ENCODE results near the gene ZNF791. TPM values are rescaled to one million over a fixed set of nuclear protein-coding genes. Genes with fewer than 3 reads are reported as not detected.
"Not testable (repeated sequence)": the region's sequence is repeated elsewhere in the genome, so short reads cannot be mapped to it uniquely, and the experiment has no call there.

The ZNF791 gene
- total and polyA plus RNA-seq, 4 donors: 17.4 to 20.8 (median 18.4) TPM

- WGBS (ENCODE audit: insufficient coverage): 61% methylated on average over 17 of the region's 26 CpGs
- no peak for DNase-seq (ENCODE audit: low read depth in 4 of 6, low spot score in 6 of 6)
- Histone ChIP-seq H3K4me1 (ENCODE audit: control insufficient read depth, insufficient read depth, low read length) (peaks cover 44% of the 10 kb centered on the region), H3K27me3 (ENCODE audit: control insufficient read depth, insufficient read depth, low read length) (no peaks in the 10 kb centered on the region), H3K9me3 (ENCODE audit: control insufficient read depth, insufficient read depth, low read length) (no peaks in the 10 kb centered on the region), H3K36me3 (ENCODE audit: control insufficient read depth, insufficient read depth, low read length) (peaks cover 54% of the 10 kb centered on the region), H3K4me3 (ENCODE audit: low read depth, low read length) (peak overlapping the region; percentile 99), H3K27ac (ENCODE audit: low read depth, low read length) (no peak overlapping the region)
Measured at GRCh38 chr19:12670159-12670928, 59.6 kb downstream of the ZNF791 start.

GRCh38 chr19:12672744-12673143 is 62.0 kb downstream of the ZNF791 start:
- no peaks in the 10 kb centered on the region for H3K27me3 ChIP-seq (ENCODE audit: control insufficient read depth, insufficient read depth, low read length)
- no peak overlapping the region for H3K27ac ChIP-seq (ENCODE audit: low read depth, low read length)
- no peak for DNase-seq (ENCODE audit: low read depth in 4 of 6, low spot score in 6 of 6)
- H3K4me1 ChIP-seq (ENCODE audit: control insufficient read depth, insufficient read depth, low read length): peaks cover 30% of the 10 kb centered on the region
- H3K9me3 ChIP-seq (ENCODE audit: control insufficient read depth, insufficient read depth, low read length): no peaks in the 10 kb centered on the region
- H3K4me3 ChIP-seq (ENCODE audit: low read depth, low read length): no peak overlapping the region
- H3K36me3 ChIP-seq (ENCODE audit: control insufficient read depth, insufficient read depth, low read length): peaks cover 73% of the 10 kb centered on the region
- WGBS (ENCODE audit: insufficient coverage): 83% methylated on average over 7 of the region's 10 CpGs

GRCh38 chr19:12675399-12675798 is 64.7 kb downstream of the ZNF791 start:
- Histone ChIP-seq H3K27ac (ENCODE audit: low read depth, low read length) (no peak overlapping the region), H3K27me3 (ENCODE audit: control insufficient read depth, insufficient read depth, low read length) (no peaks in the 10 kb centered on the region), H3K9me3 (ENCODE audit: control insufficient read depth, insufficient read depth, low read length) (no peaks in the 10 kb centered on the region), H3K4me3 (ENCODE audit: low read depth, low read length) (no peak overlapping the region), H3K36me3 (ENCODE audit: control insufficient read depth, insufficient read depth, low read length) (peaks cover 90% of the 10 kb centered on the region), H3K4me1 (ENCODE audit: control insufficient read depth, insufficient read depth, low read length) (peaks cover 15% of the 10 kb centered on the region)
- 100% methylated on average over 10 of the region's 10 CpGs for WGBS (ENCODE audit: insufficient coverage)
- no peak for DNase-seq (ENCODE audit: low read depth in 4 of 6, low spot score in 6 of 6)

DNA sequence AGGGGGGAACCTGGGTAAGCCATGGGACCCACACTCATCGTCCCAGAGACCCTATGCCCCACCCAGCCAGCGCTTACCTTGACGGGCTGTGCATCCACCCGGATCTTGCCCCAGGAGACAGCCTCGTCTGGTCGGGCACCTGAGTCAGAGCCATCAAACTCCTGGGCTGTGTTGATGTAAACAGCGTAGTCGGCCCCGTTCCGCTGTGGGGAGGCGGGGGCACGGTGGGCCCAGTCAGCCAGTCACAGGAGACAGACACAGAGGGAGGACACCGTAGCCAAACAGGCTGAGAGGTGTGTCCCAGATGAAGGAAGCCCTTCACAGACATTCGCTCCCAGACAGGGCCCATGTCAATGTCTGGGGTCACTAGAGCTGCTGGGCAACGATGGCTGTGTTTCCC is 65.2 kb downstream of the ZNF791 start:
- no peak for DNase-seq (ENCODE audit: low read depth in 4 of 6, low spot score in 6 of 6)
- no peaks in the 10 kb centered on the region for H3K9me3 ChIP-seq (ENCODE audit: control insufficient read depth, insufficient read depth, low read length)
- H3K27ac ChIP-seq (ENCODE audit: low read depth, low read length): no peak overlapping the region
- no peak overlapping the region for H3K4me3 ChIP-seq (ENCODE audit: low read depth, low read length)
- peaks cover 84% of the 10 kb centered on the region for H3K36me3 ChIP-seq (ENCODE audit: control insufficient read depth, insufficient read depth, low read length)
- peaks cover 15% of the 10 kb centered on the region for H3K4me1 ChIP-seq (ENCODE audit: control insufficient read depth, insufficient read depth, low read length)
- WGBS (ENCODE audit: insufficient coverage): 92% methylated on average over 15 of the region's 15 CpGs
- H3K27me3 ChIP-seq (ENCODE audit: control insufficient read depth, insufficient read depth, low read length): no peaks in the 10 kb centered on the region

- H3K4me3 ChIP-seq (ENCODE audit: low read depth, low read length): no peak overlapping the region
- no peak overlapping the region for H3K27ac ChIP-seq (ENCODE audit: low read depth, low read length)
- no peaks in the 10 kb centered on the region for H3K9me3 ChIP-seq (ENCODE audit: control insufficient read depth, insufficient read depth, low read length)
- H3K36me3 ChIP-seq (ENCODE audit: control insufficient read depth, insufficient read depth, low read length): peaks cover 84% of the 10 kb centered on the region
- H3K4me1 ChIP-seq (ENCODE audit: control insufficient read depth, insufficient read depth, low read length): peaks cover 15% of the 10 kb centered on the region
- no peaks in the 10 kb centered on the region for H3K27me3 ChIP-seq (ENCODE audit: control insufficient read depth, insufficient read depth, low read length)
- DNase-seq (ENCODE audit: low read depth in 4 of 6, low spot score in 6 of 6): peak in 4 of 6 donors; percentile 49 to 88 (median 70)
- WGBS (ENCODE audit: insufficient coverage): 14% methylated on average over 4 of the region's 4 CpGs
Measured at GRCh38 chr19:12676384-12676792, 65.7 kb downstream of the ZNF791 start.

GRCh38 chr19:12676928-12677327 is 66.2 kb downstream of the ZNF791 start:
- no peak for DNase-seq (ENCODE audit: low read depth in 4 of 6, low spot score in 6 of 6)
- WGBS (ENCODE audit: insufficient coverage): 99% methylated on average over 8 of the region's 12 CpGs
- H3K9me3 ChIP-seq (ENCODE audit: control insufficient read depth, insufficient read depth, low read length): no peaks in the 10 kb centered on the region
- peaks cover 16% of the 10 kb centered on the region for H3K4me1 ChIP-seq (ENCODE audit: control insufficient read depth, insufficient read depth, low read length)
- no peak overlapping the region for H3K4me3 ChIP-seq (ENCODE audit: low read depth, low read length)
- peaks cover 80% of the 10 kb centered on the region for H3K36me3 ChIP-seq (ENCODE audit: control insufficient read depth, insufficient read depth, low read length)
- no peak overlapping the region for H3K27ac ChIP-seq (ENCODE audit: low read depth, low read length)
- H3K27me3 ChIP-seq (ENCODE audit: control insufficient read depth, insufficient read depth, low read length): no peaks in the 10 kb centered on the region

DNA sequence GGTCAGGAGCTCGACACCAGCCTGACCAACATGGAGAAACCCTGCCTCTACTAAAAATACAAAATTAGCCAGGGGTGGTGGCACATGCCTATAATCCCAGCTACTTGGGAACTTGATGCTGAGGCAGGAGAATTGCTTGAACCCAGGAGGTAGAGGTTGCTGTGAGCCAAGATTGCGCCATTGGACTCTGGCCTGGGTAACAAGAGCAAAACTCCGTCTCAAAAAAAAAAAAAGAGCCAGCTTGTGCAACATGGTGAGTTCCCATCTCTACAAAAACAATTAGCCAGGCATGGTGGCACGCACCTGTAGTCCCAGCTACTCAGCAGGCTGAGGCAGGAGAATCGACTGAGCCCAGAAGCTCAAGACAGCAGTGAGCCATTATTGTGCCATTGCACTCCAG is 67.3 kb downstream of the ZNF791 start:
- not testable (repeated sequence) for H3K9me3 ChIP-seq (ENCODE audit: control insufficient read depth, insufficient read depth, low read length); H3K27me3 ChIP-seq (ENCODE audit: control insufficient read depth, insufficient read depth, low read length); DNase-seq (ENCODE audit: low read depth in 4 of 6, low spot score in 6 of 6); H3K4me3 ChIP-seq (ENCODE audit: low read depth, low read length); H3K27ac ChIP-seq (ENCODE audit: low read depth, low read length)
- WGBS (ENCODE audit: insufficient coverage): 94% methylated on average over 2 of the region's 5 CpGs
- H3K4me1 ChIP-seq (ENCODE audit: control insufficient read depth, insufficient read depth, low read length): peaks cover 21% of the 10 kb centered on the region
- peaks cover 70% of the 10 kb centered on the region for H3K36me3 ChIP-seq (ENCODE audit: control insufficient read depth, insufficient read depth, low read length)

DNA sequence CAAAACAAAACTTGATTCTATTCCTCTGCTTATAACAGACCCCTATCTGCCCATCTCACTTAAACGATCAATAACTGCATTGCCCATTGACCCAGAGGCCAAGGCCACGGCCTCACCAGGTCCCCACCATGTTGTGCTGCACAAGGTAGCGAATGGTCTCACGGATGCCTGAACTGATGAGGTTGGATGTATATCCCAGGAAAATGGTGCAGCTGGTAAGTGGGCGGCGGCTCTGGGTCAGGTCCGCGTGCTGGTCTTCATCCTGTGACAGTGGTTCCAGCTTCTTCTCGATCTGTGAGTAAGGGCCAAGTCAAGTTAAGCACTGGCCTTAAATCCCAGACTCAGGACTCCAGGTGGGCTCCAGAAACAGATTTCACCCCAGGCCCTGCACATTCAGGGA is 69.3 kb downstream of the ZNF791 start:
- no peak overlapping the region for H3K27ac ChIP-seq (ENCODE audit: low read depth, low read length)
- no peak overlapping the region for H3K4me3 ChIP-seq (ENCODE audit: low read depth, low read length)
- DNase-seq (ENCODE audit: low read depth in 4 of 6, low spot score in 6 of 6): no peak
- no peaks in the 10 kb centered on the region for H3K9me3 ChIP-seq (ENCODE audit: control insufficient read depth, insufficient read depth, low read length)
- H3K27me3 ChIP-seq (ENCODE audit: control insufficient read depth, insufficient read depth, low read length): no peaks in the 10 kb centered on the region
- peaks cover 21% of the 10 kb centered on the region for H3K4me1 ChIP-seq (ENCODE audit: control insufficient read depth, insufficient read depth, low read length)
- peaks cover 50% of the 10 kb centered on the region for H3K36me3 ChIP-seq (ENCODE audit: control insufficient read depth, insufficient read depth, low read length)
- WGBS (ENCODE audit: insufficient coverage): 97% methylated on average over 9 of the region's 9 CpGs

GRCh38 chr19:12681074-12681987 is 70.6 kb downstream of the ZNF791 start, which contains the start of gene DHPS:
Gene DHPS, minus strand, starts transcription at chr19:12681880. Its CDS starts 114 bp downstream, at chr19:12681766.
- H3K9me3 ChIP-seq (ENCODE audit: control insufficient read depth, insufficient read depth, low read length): no peaks in the 10 kb centered on the region
- DNase-seq (ENCODE audit: low read depth in 4 of 6, low spot score in 6 of 6): peak; percentile 88 to 99 (median 96)
- H3K4me3 ChIP-seq (ENCODE audit: low read depth, low read length): peak within 1 kb of the TSS; percentile 99
- H3K27ac ChIP-seq (ENCODE audit: low read depth, low read length): peak within 1 kb of the TSS; percentile 96
- peaks cover 21% of the 10 kb centered on the region for H3K4me1 ChIP-seq (ENCODE audit: control insufficient read depth, insufficient read depth, low read length)
- no peaks in the 10 kb centered on the region for H3K27me3 ChIP-seq (ENCODE audit: control insufficient read depth, insufficient read depth, low read length)
- H3K36me3 ChIP-seq (ENCODE audit: control insufficient read depth, insufficient read depth, low read length): peaks cover 37% of the 10 kb centered on the region
- under 1% methylated on average over 68 of the region's 68 CpGs for WGBS (ENCODE audit: insufficient coverage)
